Measurements from ENCODE around the gene HCRTR1. TPM values are rescaled to one million over a fixed set of nuclear protein-coding genes. Genes with fewer than 3 reads are reported as not detected.

The HCRTR1 gene
- total RNA-seq, 1 donor from 2014 or later, result 0.98 TPM

- H3K36me3 Mint-ChIP-seq, result no peaks in the 10 kb centered on the region
- TF ChIP-seq CTCF (IDR thresholded peaks at IDR 0.05; ENCODE audit: unreplicated experiment), result no peak
- DNase-seq (ENCODE audit: low spot score in 2 of 2, unreplicated experiment in 2 of 2), result no peak
- peaks cover 63% of the 10 kb centered on the region for H3K4me1 Mint-ChIP-seq
- H3K27ac Mint-ChIP-seq, result peak overlapping the region; percentile 75
- no peak overlapping the region for H3K4me3 Mint-ChIP-seq
- no peaks in the 10 kb centered on the region for H3K9me3 Mint-ChIP-seq
- no peaks in the 10 kb centered on the region for H3K27me3 Mint-ChIP-seq (ENCODE audit: low read depth)
Observed at GRCh38 chr1:31570906-31571305, 46.6 kb upstream of the HCRTR1 start.

DNA sequence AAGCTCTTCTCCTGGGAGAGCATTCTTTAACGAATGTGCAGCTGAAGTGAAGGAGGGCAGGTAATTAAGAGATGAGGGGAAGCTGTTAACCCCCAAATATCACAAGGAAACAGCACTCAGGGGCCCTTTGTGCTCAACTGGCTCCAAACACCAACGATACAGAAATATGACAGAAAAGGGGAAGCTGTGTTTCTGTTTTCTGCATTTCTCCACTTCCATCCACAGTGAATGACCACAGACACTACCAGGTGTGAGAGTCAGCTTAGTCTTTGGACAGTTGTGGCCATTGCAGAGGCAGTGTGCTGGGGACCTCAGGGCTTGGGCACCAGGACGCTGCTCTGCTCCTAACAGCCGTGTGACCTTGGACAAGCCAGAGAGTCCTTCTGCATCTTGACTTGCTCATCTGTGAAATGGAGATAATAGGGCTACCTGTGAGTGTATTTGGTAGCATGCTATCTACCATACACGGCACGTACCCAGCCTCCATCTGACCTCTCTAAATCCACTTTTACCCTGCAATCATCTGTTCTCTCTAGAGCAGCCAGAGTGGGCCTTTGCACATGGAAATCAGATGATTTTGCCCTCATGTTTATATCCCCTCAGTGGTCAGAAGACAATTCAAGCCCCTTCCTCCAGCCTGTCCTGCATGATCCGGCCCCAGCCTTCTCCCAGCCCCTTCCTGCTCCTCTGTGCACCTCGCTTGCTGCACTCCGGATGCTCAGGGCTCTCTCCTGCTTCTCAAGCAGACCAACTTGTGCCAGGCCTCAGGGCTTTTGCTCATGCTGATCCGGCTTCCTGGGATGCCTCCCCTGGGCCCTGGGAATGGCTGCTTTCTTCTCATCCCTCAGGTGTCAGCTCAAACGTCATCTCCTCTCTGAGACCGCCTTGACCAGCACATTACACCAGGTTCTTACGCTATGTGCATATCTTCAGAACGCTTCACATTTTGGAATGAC is 45.9 kb upstream of the HCRTR1 start:
- DNase-seq (ENCODE audit: low spot score in 2 of 2, unreplicated experiment in 2 of 2), result no peak
- H3K4me1 Mint-ChIP-seq, result peaks cover 71% of the 10 kb centered on the region
- peak overlapping the region; percentile 75 for H3K27ac Mint-ChIP-seq
- TF ChIP-seq CTCF (IDR thresholded peaks at IDR 0.05; ENCODE audit: unreplicated experiment), result no peak
- H3K9me3 Mint-ChIP-seq, result no peaks in the 10 kb centered on the region
- no peak overlapping the region for H3K4me3 Mint-ChIP-seq
- H3K36me3 Mint-ChIP-seq, result no peaks in the 10 kb centered on the region
- no peaks in the 10 kb centered on the region for H3K27me3 Mint-ChIP-seq (ENCODE audit: low read depth)

- DNase-seq (ENCODE audit: low spot score in 2 of 2, unreplicated experiment in 2 of 2), result no peak
- Mint-ChIP-seq H3K4me1 (peaks cover 71% of the 10 kb centered on the region), H3K4me3 (no peak overlapping the region), H3K9me3 (no peaks in the 10 kb centered on the region), H3K36me3 (no peaks in the 10 kb centered on the region), H3K27me3 (ENCODE audit: low read depth) (no peaks in the 10 kb centered on the region), H3K27ac (peak overlapping the region; percentile 95)
- TF ChIP-seq CTCF (IDR thresholded peaks at IDR 0.05; ENCODE audit: unreplicated experiment), result no peak
Observed at GRCh38 chr1:31572323-31573104, 45.0 kb upstream of the HCRTR1 start.

DNA sequence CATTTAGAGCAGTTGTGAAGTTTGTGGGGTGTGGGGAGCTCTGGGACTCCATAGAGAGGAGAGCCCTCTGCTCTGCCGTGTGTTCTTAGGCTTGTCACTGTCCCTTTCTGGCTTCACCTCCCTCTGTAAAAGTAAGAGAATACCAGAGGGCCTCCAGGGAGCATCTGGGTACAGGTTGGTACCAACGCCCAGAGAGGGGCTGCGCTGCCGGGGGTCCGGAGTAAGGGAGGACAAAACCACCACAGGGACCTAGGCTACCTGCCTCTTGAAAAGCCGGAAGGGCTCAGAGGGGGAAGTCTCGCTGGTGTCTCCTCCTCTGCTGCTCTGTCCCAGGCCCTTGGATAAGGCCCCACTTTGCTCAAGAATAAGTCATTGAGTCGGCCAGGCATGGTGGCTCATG is 44.2 kb upstream of the HCRTR1 start:
- TF ChIP-seq CTCF (IDR thresholded peaks at IDR 0.05; ENCODE audit: unreplicated experiment), result no peak
- Mint-ChIP-seq H3K36me3 (no peaks in the 10 kb centered on the region), H3K27me3 (ENCODE audit: low read depth) (no peaks in the 10 kb centered on the region), H3K4me3 (no peak overlapping the region), H3K4me1 (peaks cover 71% of the 10 kb centered on the region), H3K9me3 (no peaks in the 10 kb centered on the region), H3K27ac (peak overlapping the region; percentile 95)
- no peak for DNase-seq (ENCODE audit: low spot score in 2 of 2, unreplicated experiment in 2 of 2)

DNA sequence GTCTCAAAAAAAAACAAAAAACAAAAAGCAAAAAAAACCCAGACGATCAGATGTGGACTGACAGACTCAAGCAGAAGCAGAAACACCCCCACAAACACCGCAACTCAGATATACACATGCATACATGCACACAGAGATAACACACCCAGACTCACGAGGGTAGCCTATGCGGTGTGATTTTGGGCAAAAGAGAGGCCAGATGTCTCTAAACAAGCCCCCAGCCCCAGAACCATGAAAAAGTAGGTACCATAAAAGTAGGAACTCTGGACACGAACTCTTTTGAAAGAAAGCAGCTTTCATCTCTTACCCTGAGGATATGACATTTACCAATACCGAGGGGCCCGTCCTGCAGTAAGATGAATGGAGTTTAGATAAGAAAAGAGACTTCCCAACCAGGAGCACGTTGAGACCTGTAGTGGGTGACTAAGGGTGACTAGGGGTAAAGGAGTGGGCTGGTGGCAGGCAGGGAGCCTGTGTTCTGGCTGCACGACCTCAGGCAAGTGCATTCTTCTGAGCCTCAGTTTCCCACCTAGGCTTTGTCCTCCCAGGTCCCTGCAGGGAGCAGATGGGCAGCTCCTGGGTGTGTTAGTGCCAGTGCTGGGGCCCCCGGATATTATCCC is 42.6 kb upstream of the HCRTR1 start:
- Mint-ChIP-seq H3K4me3 (no peak overlapping the region), H3K36me3 (no peaks in the 10 kb centered on the region), H3K27me3 (ENCODE audit: low read depth) (no peaks in the 10 kb centered on the region), H3K27ac (peak overlapping the region; percentile 95), H3K4me1 (peaks cover 60% of the 10 kb centered on the region), H3K9me3 (no peaks in the 10 kb centered on the region)
- DNase-seq (ENCODE audit: low spot score in 2 of 2, unreplicated experiment in 2 of 2), result no peak
- TF ChIP-seq CTCF (IDR thresholded peaks at IDR 0.05; ENCODE audit: unreplicated experiment), result no peak

All from mesothelial cell of epicardium (in vitro differentiated cells).